ENCODE data around the gene WASHC4.

The WASHC4 gene

DNA sequence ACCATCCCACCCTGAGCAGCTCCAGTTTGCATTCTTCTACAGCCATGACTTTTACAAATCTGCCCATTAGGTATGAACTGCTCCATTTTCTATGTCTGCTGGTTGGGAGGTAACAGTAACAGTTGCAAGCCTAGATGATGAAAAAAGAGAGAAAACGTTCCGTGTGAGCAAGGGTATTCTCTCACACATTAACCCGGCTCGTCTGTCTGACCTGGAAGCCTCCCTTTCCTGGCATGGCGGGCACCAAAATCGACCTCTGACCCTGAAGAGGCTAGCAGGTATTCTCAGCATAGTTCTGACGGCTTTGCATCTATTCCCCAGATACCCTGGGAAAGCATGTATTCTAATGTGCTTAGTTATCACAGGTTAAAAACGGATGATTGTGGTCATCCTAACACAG is 96.6 kb downstream of the WASHC4 start:
- Histone ChIP-seq H3K4me1 (ENCODE audit: insufficient read depth, low read length, severe bottlenecking) (no peaks in the 10 kb centered on the region), H3F3A (ENCODE audit: insufficient read depth, low read length) (no peaks in the 10 kb centered on the region), H3K79me2 (ENCODE audit: insufficient read depth, low read length) (no peaks in the 10 kb centered on the region), H3K9me3 (ENCODE audit: low read length) (no peaks in the 10 kb centered on the region), H3K4me3 (ENCODE audit: low read depth, low read length, poor library complexity, severe bottlenecking) (no peak overlapping the region), H3K36me3 (ENCODE audit: insufficient read depth, low read length) (no peaks in the 10 kb centered on the region), H3K9ac (ENCODE audit: low read length) (no peak overlapping the region), H3K27ac (ENCODE audit: low read depth, low read length, poor library complexity, severe bottlenecking) (no peak overlapping the region), H3K4me2 (ENCODE audit: low read length) (no peak overlapping the region), H4K20me1 (ENCODE audit: insufficient read depth, low read length) (no peaks in the 10 kb centered on the region), H3K9me2 (ENCODE audit: low read depth, low read length) (no peaks in the 10 kb centered on the region), H2AFZ (ENCODE audit: low read length) (no peak overlapping the region), H3K27me3 (ENCODE audit: insufficient read depth, low read length) (no peaks in the 10 kb centered on the region)
- TF ChIP-seq EZH2 (IDR thresholded peaks at IDR 0.05; ENCODE audit: borderline replicate concordance, low read length), result no peak
- TF ChIP-seq, protein P1, sequence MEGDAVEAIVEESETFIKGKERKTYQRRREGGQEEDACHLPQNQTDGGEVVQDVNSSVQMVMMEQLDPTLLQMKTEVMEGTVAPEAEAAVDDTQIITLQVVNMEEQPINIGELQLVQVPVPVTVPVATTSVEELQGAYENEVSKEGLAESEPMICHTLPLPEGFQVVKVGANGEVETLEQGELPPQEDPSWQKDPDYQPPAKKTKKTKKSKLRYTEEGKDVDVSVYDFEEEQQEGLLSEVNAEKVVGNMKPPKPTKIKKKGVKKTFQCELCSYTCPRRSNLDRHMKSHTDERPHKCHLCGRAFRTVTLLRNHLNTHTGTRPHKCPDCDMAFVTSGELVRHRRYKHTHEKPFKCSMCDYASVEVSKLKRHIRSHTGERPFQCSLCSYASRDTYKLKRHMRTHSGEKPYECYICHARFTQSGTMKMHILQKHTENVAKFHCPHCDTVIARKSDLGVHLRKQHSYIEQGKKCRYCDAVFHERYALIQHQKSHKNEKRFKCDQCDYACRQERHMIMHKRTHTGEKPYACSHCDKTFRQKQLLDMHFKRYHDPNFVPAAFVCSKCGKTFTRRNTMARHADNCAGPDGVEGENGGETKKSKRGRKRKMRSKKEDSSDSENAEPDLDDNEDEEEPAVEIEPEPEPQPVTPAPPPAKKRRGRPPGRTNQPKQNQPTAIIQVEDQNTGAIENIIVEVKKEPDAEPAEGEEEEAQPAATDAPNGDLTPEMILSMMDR (IDR thresholded peaks at IDR 0.05; ENCODE audit: low read length), result no peak

DNA sequence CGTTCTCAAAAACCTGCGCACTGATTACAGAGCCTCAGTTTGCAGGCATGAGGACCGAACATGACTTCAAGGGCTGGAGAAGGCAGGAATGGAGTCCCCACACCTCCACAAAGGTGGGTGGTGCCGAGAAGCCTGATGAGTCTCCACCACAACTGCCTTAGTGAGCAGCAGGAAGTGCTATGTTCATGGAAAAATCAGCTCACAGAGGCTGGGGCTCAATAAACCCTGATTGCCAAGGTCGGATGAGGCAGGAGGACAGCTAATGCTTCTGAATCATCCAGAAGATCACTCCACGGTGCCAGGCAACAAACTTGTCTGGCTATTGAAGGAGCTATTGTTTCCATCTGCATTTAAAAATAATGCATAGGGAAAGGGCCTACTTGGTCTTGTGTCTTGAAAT is 97.4 kb downstream of the WASHC4 start:
- Histone ChIP-seq H3K27ac (ENCODE audit: low read depth, low read length, poor library complexity, severe bottlenecking) (no peak overlapping the region), H3K4me2 (ENCODE audit: low read length) (no peak overlapping the region), H3K4me3 (ENCODE audit: low read depth, low read length, poor library complexity, severe bottlenecking) (no peak overlapping the region), H3K4me1 (ENCODE audit: insufficient read depth, low read length, severe bottlenecking) (no peaks in the 10 kb centered on the region), H3K9ac (ENCODE audit: low read length) (no peak overlapping the region), H2AFZ (ENCODE audit: low read length) (no peak overlapping the region), H3K79me2 (ENCODE audit: insufficient read depth, low read length) (no peaks in the 10 kb centered on the region), H3K27me3 (ENCODE audit: insufficient read depth, low read length) (no peaks in the 10 kb centered on the region), H3F3A (ENCODE audit: insufficient read depth, low read length) (no peaks in the 10 kb centered on the region), H3K9me3 (ENCODE audit: low read length) (no peaks in the 10 kb centered on the region), H3K36me3 (ENCODE audit: insufficient read depth, low read length) (no peaks in the 10 kb centered on the region), H4K20me1 (ENCODE audit: insufficient read depth, low read length) (no peaks in the 10 kb centered on the region), H3K9me2 (ENCODE audit: low read depth, low read length) (no peaks in the 10 kb centered on the region)
- TF ChIP-seq, protein P1 (IDR thresholded peaks at IDR 0.05; ENCODE audit: low read length), result no peak
- TF ChIP-seq EZH2 (IDR thresholded peaks at IDR 0.05; ENCODE audit: borderline replicate concordance, low read length), result no peak

DNA sequence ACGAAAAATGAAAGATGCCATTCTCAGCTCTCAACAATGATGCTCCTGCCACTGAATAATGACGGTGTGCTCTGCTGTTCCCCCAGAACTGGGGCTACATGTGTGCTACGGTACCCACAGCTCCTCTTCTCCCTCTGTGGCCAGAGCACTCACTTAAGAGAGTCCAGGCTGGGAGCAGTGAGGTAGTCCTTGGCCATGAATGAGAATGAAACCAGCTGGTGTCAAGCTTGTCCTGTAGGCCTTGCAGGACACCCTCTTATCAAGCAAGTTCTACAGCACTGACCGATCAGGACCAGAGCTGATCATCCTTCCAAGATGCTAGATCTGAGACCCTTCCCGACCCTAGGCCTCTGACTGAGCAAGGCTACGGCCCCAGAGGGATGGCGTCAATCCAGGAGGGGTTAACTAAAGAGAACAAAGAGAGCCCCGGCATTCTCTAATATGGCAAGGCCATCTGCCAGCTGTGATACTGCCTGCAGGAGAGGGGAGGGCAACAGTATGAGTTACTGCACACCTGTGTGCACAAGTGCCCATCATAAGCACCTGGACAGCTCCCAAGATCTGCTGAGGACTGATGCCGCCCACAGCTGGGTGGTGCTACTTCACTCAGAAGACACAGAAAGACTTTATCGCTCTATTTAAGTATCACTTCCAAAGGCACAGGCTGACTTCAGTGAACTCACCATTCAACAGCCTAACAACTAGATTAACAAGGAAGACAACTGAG is 98.0 kb downstream of the WASHC4 start:
- Histone ChIP-seq H3K27ac (ENCODE audit: low read depth, low read length, poor library complexity, severe bottlenecking) (no peak overlapping the region), H3K9ac (ENCODE audit: low read length) (no peak overlapping the region), H3K36me3 (ENCODE audit: insufficient read depth, low read length) (no peaks in the 10 kb centered on the region)

More for the DNA sequence above, 98.0 kb downstream of the WASHC4 start:
- H3K4me2 ChIP-seq (ENCODE audit: low read length), result no peak overlapping the region
- no peaks in the 10 kb centered on the region for H3K79me2 ChIP-seq (ENCODE audit: insufficient read depth, low read length)
- no peak for TF ChIP-seq EZH2 (IDR thresholded peaks at IDR 0.05; ENCODE audit: borderline replicate concordance, low read length)
- TF ChIP-seq, protein P1 (IDR thresholded peaks at IDR 0.05; ENCODE audit: low read length), result no peak
- no peaks in the 10 kb centered on the region for H3K9me3 ChIP-seq (ENCODE audit: low read length)
- H4K20me1 ChIP-seq (ENCODE audit: insufficient read depth, low read length), result no peaks in the 10 kb centered on the region
- no peak overlapping the region for H2AFZ ChIP-seq (ENCODE audit: low read length)
- H3F3A ChIP-seq (ENCODE audit: insufficient read depth, low read length), result no peaks in the 10 kb centered on the region
- H3K27me3 ChIP-seq (ENCODE audit: insufficient read depth, low read length), result no peaks in the 10 kb centered on the region
- no peaks in the 10 kb centered on the region for H3K9me2 ChIP-seq (ENCODE audit: low read depth, low read length)
- H3K4me3 ChIP-seq (ENCODE audit: low read depth, low read length, poor library complexity, severe bottlenecking), result no peak overlapping the region
- H3K4me1 ChIP-seq (ENCODE audit: insufficient read depth, low read length, severe bottlenecking), result no peaks in the 10 kb centered on the region
